Activated T-cell treated with anti-CD3 and anti-CD28 coated beads for 4 hours (primary cell): ENCODE measurements around the gene DUSP6.
A peak's percentile ranks its signal among the peaks of the same experiment; 100 is the strongest.
"Not testable (repeated sequence)": the region's sequence is repeated elsewhere in the genome, so short reads cannot be mapped to it uniquely, and the experiment has no call there.

Experiments
- DNase-seq: peaks from one replicate; pipeline ENCODE4 v3.0.0-alpha.2; 2020

Gene DUSP6

GRCh38 chr12:89351489-89352241 lies 636 bp downstream of the DUSP6 start:
- DNase-seq = peak; percentile 23

- DNase-seq = no peak
Measured at GRCh38 chr12:89350630-89351488, 1.4 kb downstream of the DUSP6 start.

GRCh38 chr12:89350260-89350629 lies 2.1 kb downstream of the DUSP6 start:
- DNase-seq = no peak

- DNase-seq = no peak
Measured at GRCh38 chr12:89349814-89350213, 2.5 kb downstream of the DUSP6 start.

GRCh38 chr12:89348894-89349699 lies 3.2 kb downstream of the DUSP6 start:
- DNase-seq = no peak

- no peak for DNase-seq
Measured at GRCh38 chr12:89347325-89347829, 4.9 kb downstream of the DUSP6 start.

- no peak for DNase-seq
Measured at GRCh38 chr12:89346741-89347324, 5.5 kb downstream of the DUSP6 start.

- no peak for DNase-seq
Measured at GRCh38 chr12:89345830-89346740, 6.2 kb downstream of the DUSP6 start.

- no peak for DNase-seq
Measured at GRCh38 chr12:89345376-89345775, 6.9 kb downstream of the DUSP6 start.

- DNase-seq = no peak
Measured at GRCh38 chr12:89344862-89345202, 7.5 kb downstream of the DUSP6 start.

GRCh38 chr12:89344043-89344861 lies 8.0 kb downstream of the DUSP6 start:
- DNase-seq = no peak

GRCh38 chr12:89343127-89343526 lies 9.2 kb downstream of the DUSP6 start:
- DNase-seq = no peak

GRCh38 chr12:89340861-89341260 lies 11.4 kb downstream of the DUSP6 start:
- DNase-seq = no peak

GRCh38 chr12:89339526-89339925 lies 12.8 kb downstream of the DUSP6 start:
- no peak for DNase-seq

- DNase-seq = not testable (repeated sequence)
Measured at GRCh38 chr12:89337136-89337535, 15.2 kb downstream of the DUSP6 start.

GRCh38 chr12:89335452-89336244 lies 16.7 kb downstream of the DUSP6 start:
- DNase-seq = no peak

- DNase-seq = no peak
Measured at GRCh38 chr12:89334548-89335169, 17.6 kb downstream of the DUSP6 start.

- no peak for DNase-seq
Measured at GRCh38 chr12:89333564-89334252, 18.6 kb downstream of the DUSP6 start.
